CD4-positive, alpha-beta T cell treated with Interleukin-12 subunit alpha and Interleukin-12 subunit beta, for 1 hour (primary cell): ENCODE data around the gene FPR1.

ENCODE experiments used
- DNase-seq: peaks from one replicate; pipeline ENCODE4 v3.0.0-alpha.2; 2020

The FPR1 gene, protein sequence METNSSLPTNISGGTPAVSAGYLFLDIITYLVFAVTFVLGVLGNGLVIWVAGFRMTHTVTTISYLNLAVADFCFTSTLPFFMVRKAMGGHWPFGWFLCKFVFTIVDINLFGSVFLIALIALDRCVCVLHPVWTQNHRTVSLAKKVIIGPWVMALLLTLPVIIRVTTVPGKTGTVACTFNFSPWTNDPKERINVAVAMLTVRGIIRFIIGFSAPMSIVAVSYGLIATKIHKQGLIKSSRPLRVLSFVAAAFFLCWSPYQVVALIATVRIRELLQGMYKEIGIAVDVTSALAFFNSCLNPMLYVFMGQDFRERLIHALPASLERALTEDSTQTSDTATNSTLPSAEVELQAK

DNA sequence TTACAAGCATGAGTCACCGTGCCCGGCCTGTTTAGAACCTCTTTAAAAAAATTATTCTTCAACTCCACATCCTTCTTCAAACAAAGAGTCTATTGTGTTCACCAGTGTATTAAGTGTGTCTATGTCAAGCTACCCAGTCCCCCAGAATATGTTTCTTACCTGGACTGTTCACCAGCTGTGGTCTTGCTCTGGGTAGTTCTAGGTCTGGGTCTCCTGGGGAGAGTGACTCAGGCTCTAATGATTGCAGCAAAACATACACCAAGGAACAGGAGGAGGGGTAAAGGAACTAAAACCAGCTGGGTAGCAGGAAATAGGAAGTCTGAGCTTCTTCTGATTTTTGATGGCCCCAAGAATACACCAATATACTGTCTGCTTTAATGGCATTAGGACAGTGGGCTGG is at the start of gene FPR1:
Gene FPR1 (minus strand): TSS at position 224 of the 400 bp plus-strand sequence. CDS start 4,884 bp downstream, outside the sequence.
- DNase-seq: no peak

DNA sequence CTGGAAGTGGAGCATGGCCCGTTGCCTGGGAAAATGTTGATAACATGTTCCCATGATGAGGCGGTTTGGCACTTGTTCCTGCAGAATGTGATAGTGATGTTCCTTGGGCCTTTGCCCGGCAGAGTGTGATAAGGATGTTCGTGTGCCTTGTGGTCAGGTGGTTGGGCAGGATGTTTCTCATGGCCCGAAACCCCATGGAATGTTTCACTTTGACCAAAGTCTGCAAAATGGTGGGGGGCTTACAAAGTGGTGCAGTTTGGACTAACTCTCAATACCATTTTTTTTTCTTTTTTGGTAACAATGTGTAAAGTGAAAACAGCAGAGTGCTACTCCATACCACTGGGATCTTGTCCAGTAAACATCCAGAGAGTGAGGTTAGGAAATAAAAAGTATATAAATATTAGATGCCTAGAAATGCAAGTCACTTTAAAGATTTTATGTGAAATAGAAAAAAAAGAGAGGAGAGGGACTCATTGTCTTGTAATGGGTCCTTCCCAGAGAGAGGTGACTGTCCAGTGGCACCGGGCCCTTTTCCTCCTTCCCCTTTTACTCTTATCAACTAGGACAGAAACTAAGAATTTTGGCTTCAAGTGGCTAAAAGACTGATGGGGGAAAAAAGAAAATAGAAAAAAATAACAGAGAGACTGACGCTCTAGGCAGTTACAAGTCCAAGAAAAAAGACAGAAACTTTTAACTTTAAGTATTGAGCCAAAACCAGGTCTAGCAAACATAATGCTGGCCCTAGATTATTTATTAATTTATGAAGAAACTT is 49.0 kb upstream of the FPR1 start:
- DNase-seq: no peak

DNA sequence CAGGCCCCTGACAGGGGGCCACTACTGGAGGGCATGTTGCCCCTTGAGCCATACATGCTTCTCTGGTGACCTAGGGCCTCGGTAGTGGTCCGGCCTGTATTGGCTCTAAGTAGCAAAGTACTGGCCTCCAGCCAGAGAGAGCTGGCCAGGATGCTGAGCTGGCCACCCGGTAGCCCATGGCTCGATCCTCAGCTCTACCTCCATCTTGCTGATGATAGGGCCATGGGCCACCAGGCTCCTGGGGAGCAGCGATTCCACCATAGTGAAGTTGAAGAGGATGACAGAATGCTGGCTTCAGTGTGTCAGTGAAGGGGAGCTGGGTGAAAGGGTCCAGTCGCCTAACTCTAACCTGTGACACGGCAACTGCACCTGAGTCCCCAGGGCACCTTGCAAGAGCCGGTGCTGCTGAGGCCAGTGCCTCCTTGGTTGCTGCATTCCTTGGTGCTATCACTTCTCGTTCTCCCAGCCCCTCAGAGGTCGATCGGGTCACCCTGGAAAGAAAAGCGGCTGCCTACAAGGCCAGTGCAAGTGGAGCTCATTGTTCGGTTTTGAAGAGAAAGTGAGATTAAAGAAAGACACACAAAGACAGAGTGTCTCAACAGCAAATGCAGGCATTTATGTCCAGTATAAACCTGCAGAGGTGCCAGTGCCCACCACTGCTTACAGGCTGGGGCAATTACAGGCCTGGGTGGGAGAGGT is 48.2 kb upstream of the FPR1 start:
- DNase-seq: no peak

DNA sequence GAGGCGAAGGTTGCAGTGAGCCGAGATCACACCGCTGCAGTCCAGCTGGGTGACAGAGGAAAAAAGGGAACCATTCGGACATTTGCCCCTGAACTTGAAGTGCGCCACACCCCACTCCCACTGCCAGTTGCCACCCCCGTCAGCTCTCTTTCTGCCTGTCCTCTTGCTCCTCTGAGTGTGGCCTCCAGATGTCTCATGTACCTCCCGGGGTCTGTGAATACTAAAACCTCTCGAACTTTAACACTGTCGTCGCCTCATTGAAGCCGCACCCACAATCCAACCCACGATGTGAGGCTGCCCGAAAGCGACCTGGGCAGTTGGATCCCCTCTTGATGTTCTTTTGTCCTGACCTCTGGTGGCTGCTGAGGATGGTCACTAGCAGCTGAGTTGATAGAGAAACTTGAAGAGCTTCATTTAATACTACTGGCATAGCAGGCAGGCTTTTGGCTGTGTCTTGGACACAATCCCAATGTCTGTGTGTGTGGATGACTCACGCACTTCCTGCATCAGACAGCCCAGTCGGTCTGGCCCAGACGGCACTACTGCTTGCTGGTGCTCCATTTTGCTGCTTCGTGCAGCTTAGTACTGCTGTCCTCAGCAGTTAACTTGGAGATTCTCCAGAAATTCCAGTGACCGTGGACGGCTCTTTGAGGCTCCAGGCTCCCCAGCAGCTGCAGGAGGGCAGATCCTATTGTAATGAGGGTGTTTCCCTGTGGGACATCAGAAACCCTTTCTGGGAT is 47.5 kb upstream of the FPR1 start:
- no peak for DNase-seq

DNA sequence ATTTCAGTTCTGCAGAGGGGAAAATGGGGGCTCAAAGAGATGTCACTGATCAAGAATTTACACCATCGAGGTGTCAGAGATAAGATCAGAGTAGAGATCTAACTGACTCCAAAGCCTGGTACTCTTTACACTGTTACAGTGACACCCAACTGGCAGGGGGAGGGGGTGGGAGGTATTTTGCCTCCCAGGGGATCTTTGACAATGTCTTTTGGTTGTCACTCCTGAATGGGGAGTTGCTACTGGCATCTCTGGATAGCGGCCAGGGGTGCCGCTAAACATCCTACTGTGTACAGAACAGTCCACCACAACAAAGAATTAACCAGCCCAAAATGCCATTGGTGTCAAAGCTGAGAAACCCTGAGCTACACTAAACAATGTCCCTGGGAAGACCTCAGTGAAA is 46.4 kb upstream of the FPR1 start:
- no peak for DNase-seq

DNA sequence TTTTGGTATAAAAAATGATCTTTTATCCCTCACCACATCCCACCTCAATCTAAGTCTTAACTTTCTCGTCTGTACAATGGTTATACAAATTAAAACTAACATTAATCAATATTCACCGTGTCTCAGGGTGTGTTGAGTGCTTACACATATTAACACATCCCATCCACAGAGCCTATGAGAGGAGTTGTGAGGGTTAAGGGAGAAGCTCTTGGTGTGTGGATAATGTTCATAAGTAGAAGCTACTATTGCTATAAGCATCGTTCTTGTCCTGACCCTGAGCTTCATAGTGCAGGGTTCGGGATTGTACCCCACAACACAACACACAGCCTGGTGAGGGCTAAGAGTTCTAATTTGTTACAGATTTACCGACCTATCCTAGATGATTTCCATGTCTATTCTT is 45.8 kb upstream of the FPR1 start:
- no peak for DNase-seq

DNA sequence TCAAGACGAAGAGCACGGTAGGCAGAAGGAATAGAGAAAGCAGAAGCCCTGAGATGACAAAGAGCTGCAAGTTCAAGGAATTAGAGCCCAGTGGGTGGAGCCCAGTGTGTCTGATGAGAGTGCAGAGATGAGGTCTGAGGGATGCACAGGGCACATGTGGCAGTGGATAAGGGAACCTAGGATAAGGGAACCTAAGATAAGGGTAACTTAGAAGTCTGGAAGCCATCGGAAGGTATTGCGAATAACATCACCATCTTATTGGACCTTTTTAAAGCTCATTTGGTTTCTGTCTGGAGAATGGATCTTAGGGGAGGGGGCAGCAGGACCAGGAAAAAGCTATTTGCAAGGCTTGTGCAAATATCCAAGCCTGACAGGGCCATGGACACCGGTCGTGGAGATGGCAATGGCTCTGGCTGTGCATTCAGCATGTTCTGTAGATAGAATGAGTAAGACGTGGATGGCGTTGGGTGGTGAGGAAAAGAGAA is 44.6 kb upstream of the FPR1 start:
- DNase-seq: no peak

DNA sequence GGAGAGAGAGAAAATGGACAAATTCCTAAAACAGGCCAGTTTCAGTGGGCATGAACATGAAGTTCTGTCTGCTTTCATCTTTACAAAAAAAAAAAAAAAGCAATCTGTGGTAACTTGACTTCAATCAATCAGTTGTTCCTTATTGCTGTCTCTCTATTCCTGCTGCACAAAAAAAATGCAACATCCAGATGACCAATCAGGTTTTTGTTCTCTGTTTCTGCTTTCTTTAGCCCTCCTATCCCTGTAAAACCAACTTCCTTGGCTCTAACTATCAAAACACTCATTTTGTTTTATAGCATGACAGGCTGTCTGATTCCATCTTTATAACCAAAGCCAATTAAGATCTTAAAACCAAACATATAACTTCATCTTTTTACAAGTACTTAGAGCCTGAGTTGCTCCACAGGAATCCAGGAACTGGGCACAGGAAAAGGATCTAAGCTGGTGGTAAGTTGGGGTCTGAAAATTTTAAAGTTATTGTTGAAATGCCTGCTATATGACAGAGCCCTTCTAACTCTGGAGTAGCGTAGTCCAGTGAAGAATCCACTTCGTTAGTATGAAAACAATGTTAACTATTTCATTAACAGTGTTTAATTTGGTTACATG is 43.3 kb upstream of the FPR1 start, which contains the start of gene FPR3:
Gene FPR3 (plus strand): TSS at position 273 of the 606 bp plus-strand sequence. CDS start 28,592 bp downstream, outside the sequence.
- no peak for DNase-seq

DNA sequence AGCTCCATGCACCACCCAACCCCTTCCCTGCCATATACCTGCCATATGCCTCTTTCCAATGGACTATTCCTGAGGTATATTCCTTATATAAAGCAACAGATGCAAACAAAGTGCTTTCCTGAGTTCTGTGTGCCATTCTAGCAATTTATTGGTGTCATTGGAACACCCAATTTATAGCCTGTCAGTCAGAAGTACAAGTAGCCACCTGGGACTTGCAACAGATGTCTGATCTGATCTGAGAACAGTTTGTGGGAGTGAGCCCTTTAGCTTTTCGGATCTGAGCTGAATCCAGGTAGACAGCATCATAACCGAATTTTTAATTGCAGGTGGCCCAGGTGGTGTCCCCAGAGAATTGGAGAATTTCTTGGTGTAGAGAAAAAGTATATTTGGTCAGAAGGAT is 42.3 kb upstream of the FPR1 start:
- no peak for DNase-seq

DNA sequence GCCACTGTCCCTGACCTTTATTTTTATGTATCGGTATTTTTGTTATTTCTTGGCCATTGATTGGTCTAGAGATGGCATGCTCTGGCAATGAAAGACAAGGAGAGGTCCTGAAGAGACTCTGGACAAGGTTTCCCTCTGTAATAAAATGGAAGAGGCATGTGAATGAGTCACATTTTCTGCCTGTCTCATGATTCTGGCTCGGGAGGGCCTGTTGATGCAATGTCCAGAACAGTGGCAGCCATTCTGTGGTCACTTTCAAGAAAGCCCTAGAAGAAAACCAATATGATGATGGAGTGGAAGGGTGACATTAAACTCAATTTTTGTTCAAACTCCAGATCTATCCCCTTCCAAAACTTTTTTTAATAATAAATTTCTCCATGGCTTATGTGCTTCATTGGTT is 41.3 kb upstream of the FPR1 start:
- DNase-seq: no peak

DNA sequence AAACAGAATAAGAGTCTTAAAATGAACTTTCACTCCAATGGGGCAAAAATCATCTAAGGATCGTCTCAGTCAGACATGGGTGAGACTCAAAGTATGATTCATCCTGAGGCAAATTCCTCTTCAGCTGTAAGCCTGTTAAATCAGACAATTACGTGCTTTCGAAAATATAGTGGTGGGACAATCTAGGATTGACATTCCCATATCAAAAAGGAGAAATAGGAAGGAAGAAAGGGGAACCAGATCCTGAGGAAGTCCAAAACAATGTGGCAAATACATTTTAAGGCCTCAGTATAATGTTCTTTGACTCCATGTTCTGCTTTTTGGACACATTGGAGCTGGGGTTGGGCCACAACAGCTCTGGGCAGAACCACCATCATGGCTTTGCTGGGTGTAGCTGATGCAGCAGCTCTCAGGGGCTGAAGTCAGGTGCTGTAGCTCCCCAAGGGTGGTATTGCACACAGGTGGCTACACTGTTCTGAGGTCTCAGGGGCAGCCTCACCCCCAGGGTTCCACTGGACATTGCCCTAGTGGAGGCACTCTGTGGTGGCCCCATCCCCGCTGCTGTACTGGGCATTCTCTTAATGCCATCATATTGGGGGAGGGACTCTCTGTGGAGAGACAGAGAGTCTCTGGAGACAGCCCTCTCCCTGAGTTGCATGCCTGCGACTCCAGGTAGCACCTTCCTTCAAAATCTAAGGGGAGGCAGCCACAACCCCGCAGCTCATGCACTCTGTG is 37.5 kb upstream of the FPR1 start:
- DNase-seq: no peak

DNA sequence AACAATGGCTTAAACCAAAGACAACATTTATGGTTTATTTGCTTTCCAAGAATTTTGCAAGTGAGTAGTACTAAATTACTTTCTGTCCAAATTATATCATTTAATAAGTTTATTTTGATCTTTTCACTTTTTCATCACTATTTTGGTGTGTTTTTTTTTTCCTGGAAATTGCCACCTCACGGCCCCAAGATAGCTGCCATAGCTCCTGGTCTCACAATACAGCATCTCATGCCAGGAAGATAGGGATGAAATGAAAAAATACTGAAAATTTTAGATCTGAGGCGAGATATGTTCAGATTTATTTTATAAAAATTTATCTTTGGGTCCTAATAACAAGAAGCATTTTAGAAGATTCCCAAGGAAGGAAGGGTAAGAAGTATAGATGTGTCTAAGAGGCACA is 36.4 kb upstream of the FPR1 start:
- no peak for DNase-seq

DNA sequence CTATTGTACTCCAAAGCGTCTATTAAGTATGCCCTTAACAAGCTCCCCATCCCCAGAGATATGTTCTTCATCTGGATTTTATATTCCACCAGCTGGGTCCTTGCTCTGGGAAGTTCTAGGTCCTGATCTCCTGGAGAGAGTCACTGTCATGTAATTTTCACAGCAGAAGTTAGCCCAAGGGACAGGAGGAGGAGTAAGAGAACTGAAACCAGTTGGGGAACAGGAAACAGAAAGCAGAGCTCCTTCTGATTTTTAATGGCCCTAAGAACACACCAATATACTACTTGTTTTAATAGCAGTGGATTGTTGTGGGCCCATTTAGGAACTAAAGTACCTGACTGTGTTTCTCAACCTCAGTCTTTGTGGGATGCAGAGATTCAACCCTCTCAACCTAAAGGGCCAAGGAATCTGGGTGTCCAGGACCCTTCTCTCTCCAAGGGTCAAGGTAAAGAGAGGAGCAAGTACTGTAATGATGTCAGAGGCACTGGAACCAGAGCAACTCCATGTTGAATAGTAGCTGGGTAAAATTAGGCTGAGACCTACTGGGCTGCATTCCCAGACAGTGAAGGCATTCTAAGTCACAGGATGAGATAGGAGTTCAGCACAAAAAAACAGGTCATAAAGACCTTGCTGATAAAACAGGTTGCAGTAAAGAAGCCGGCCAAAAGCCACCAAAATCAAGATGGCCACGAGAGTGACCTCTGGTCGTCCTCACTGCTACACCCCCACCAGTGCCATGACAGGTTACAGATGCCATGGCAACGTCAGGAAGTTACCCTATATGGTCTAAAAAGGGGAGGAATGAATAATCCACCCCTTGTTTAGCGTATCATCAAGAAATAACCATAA is 35.2 kb upstream of the FPR1 start:
- no peak for DNase-seq

DNA sequence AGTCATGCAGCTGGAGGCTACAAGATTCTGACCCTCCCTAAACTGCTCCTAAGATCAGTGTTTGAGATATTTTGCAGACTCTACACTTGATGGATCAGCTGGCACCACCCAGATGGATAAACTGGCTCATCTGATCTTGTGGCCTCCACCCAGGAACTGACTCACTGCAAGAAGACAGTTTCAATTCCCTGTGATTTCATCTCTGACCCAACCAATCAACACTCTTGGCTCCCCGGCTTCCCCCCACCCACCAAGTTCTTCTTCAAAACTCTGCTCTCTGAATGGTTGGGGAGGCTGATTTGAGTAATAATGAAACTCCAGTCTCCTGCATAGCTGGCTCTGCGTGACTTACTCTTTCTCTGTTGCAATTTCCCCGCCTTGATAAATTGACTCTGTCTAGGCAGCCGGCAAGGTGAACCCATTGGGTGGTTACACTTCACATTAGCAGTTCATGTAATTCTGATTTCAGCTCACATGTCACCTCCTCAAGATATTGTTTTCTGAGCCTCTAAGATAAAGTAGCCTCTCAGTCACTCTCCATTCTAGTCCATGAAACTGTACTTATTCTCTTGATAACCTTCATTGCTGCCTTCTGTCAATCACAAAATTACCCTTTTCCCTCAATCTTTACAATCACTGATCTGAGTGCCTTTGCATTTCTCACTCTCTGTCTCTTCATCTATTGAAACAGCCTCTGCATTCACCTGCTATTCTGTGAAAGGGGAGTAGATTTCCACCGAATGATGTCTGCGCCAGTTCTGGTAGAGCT is 33.4 kb upstream of the FPR1 start:
- DNase-seq: peak; percentile 49

DNA sequence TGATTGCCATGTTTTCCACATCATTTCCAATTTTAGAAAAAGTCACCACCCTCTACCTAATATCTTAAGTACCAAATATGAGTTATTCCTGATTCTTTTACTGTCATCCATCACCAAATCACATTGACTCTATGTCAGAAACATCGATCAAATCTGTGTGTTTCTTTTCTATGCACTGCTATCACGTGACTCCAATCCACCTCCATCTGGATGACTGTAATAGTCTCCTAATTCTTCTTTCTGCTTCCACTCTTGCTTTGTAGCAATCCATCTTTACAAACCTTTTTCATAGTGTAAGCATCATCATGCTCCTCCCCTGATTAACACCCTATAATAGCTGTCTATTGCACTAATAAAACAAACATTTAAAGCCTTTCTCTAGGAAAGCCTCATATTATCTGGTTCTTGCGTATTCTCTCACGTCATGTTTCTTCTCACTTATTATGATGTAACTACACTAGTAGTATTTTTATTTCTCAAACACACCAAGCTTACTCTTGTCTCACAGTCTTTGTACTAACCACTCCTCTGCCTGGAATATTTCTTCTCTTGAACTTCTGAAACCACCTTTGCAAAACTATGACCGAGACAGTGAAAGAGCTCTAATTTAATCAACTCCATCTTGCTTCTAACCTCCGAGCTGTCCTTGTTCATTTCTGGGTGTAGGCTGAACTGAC is 32.6 kb upstream of the FPR1 start:
- DNase-seq: no peak

DNA sequence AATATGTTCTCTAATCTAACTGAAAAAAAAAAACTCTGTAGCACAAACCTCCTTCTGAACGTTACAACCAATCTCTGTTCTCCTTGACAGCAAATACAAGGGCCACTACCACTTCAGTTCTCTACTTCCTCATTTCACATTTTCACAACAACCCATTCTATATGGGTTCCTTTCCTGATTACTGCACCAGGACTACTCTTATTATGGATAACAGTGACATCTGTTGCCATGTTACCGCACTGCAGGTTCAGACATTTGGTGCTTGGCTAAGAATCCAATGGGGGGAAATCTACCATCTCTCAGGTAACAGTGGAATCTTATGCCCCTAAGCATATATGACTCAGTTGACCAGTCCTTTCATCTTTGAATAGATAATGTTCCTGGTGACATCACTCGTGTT is 31.7 kb upstream of the FPR1 start:
- DNase-seq: no peak

DNA sequence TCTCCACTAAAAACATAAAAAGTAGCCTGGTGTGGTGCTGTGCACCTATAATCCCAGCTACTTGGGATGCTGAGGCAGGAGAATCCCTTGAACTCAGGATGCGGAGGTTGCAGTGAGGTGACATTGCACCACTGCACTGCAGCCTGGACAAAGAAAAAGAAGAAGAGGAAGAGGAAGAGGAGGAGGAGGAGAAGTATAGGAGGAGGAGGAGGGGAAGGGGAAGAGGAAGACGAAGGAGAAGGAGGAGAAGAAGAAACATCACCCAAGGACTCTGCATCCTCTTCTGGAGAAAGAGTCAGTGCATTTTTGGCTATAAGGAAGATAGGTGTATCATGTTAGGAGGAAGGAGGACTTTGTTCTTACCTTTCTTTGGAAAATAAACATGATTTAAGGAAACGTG is 30.3 kb upstream of the FPR1 start:
- DNase-seq: no peak

DNA sequence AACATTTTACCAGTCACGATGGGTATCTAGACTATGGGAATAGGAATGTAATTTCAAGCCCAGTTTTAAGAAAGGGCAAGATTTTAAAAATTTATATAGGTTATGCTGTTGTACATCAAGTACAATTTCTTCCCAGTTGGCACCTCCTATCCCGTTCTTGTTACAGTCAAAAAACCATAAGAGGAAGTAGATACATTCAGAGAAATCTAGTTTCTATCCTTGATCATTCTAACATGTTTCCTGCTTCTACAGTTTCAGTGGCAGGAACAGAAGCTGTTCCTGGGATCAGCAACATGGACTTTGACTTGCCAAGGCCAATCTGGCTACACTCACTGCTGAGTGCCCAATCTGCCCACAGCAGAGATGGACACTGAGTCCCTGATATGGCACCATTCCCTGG is 28.6 kb upstream of the FPR1 start:
- no peak for DNase-seq

DNA sequence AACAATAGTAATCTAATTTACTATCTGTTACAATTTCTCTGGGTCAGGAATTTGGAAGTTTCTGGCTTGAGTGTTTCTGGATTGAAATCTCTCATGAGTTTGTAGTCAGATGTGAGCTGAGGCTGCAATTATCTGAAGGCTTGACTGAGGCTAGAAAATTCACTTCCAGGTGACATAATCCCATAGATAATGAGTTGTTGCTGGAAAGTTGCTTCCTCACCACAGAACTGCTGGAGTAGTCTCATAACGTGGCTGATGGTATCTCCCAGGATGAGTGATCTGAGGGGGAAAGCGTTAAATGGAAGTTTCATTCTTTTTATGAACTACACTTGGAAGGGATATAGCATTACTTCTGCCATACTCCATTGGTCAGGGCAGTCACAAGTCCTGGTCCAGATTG is 28.0 kb upstream of the FPR1 start:
- no peak for DNase-seq
